Brain microvascular endothelial cell (primary cell): Measurements from ENCODE around the gene VASN.
"Not testable (repeated sequence)": the region's sequence is repeated elsewhere in the genome, so short reads cannot be mapped to it uniquely, and the experiment has no call there.

Experiments used
- DNase-seq: peaks from one replicate; pipeline ENCODE4 v3.0.0-alpha.2; 2020
- H3K27ac ChIP-seq: fragments of 250-450 bp; sonication (Bioruptor Pico); 2 replicates; pipeline ENCODE4 v1.5.1; 2020; ENCODE audit warnings: mild to moderate bottlenecking, moderate library complexity
- H3K27me3 ChIP-seq: fragments of 250-450 bp; sonication (Bioruptor Pico); replicated peaks from 2 replicates; pipeline ENCODE4 v1.5.1; 2020; ENCODE audit warnings: mild to moderate bottlenecking
- H3K36me3 ChIP-seq: fragments of 250-450 bp; sonication (Bioruptor Pico); replicated peaks from 2 replicates; pipeline ENCODE4 v1.5.1; 2020; ENCODE audit warnings: mild to moderate bottlenecking
- H3K4me3 ChIP-seq: 2 replicates; pipeline ENCODE4 v1.5.1; 2011; ENCODE audit warnings: low read depth, mild to moderate bottlenecking, control low read depth, low read length, moderate library complexity
- in situ Hi-C: cut with HindIII; loops from 2 replicates; pipeline ENCODE4 v1.10.0; 2017; ENCODE audit warnings: low sequenced_read_pairs, low pct_ligation_motif_present
- TF ChIP-seq, protein P1 (sequence below): IDR thresholded peaks from 2 replicates; pipeline ENCODE4 v1.5.1; 2011; ENCODE audit warnings: low read depth, mild to moderate bottlenecking, moderate library complexity, low read length, control low read depth, inconsistent platforms; ENCODE audit errors: missing control alignments

The VASN gene

DNA sequence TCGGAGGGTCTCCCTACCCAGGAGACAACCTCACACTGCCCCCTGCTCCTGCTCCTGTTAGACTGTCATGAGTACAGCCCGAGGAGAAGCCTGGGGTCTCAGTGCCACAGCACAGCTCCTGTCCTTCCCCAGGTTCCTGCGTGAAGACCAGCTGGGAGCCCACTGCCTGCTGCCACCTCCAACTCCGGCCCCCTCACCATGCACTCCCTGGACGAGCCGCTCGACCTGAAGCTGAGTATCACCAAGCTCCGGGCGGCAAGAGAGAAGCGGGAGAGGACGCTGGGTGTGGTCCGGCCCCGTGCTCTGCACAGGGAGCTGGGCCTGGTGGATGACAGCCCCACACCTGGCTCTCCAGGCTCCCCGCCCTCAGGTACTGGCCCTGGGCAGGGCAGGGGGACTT lies 39.6 kb upstream of the VASN start:
- no peak overlapping the region for H3K4me3 ChIP-seq
- in situ Hi-C loops, result no loop called here
- H3K27me3 ChIP-seq, result no peaks in the 10 kb centered on the region
- TF ChIP-seq, protein P1, sequence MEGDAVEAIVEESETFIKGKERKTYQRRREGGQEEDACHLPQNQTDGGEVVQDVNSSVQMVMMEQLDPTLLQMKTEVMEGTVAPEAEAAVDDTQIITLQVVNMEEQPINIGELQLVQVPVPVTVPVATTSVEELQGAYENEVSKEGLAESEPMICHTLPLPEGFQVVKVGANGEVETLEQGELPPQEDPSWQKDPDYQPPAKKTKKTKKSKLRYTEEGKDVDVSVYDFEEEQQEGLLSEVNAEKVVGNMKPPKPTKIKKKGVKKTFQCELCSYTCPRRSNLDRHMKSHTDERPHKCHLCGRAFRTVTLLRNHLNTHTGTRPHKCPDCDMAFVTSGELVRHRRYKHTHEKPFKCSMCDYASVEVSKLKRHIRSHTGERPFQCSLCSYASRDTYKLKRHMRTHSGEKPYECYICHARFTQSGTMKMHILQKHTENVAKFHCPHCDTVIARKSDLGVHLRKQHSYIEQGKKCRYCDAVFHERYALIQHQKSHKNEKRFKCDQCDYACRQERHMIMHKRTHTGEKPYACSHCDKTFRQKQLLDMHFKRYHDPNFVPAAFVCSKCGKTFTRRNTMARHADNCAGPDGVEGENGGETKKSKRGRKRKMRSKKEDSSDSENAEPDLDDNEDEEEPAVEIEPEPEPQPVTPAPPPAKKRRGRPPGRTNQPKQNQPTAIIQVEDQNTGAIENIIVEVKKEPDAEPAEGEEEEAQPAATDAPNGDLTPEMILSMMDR, result no peak
- DNase-seq, result no peak
- no peak overlapping the region for H3K27ac ChIP-seq
- peaks cover 9% of the 10 kb centered on the region for H3K36me3 ChIP-seq

DNA sequence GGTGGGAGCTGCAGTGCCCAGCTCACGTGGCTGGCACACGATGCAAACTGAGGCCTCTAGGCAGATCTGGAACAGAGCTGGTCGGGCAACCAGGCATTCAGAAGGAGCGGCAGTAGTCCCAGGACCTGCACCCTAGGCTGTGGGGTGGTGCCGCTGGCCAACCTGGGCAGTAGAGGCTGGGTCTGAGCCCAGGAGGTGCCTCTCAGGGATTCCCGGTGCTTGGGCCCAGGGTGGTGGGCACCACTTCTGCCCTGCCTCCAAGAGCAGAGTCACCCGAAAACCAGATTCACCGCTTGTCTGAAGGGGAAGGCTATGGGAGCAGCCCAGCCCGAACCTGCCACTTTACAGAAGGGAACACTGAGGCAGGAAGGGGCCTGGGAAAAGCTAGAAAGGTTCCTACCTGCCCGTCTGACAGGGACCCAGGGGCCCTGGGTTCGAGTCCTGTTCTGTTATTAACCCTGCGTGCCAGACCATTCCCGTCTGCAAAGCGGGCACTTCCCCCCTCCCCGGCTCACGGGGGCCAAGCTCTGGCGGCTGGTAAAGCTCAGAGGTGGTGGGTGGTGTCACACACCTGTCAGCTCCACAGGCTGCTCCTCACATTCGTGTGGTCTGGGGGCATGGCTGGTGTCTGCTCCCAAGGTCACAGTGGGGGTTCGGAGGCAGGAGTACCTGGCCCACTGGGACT lies 38.9 kb upstream of the VASN start:
- TF ChIP-seq, protein P1, result no peak
- DNase-seq, result no peak
- peaks cover 14% of the 10 kb centered on the region for H3K36me3 ChIP-seq

DNA sequence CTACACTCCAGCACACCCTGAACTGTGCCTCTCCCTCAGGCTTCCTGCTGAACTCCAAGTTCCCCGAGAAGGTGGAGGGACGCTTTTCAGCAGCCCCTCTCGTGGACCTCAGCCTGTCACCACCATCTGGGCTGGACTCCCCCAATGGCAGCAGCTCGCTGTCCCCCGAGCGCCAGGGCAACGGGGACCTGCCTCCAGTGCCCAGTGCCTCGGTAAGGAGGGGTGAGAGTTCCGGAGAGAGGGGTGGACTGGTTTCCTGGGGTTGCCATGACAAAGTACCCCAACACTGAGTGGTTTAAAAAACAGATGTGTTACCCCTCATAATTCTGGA lies 38.4 kb upstream of the VASN start:
- no peaks in the 10 kb centered on the region for H3K27me3 ChIP-seq
- H3K4me3 ChIP-seq, result no peak overlapping the region
- H3K36me3 ChIP-seq, result peaks cover 15% of the 10 kb centered on the region
- DNase-seq, result no peak
- H3K27ac ChIP-seq, result no peak overlapping the region
- in situ Hi-C loops, result no loop called here
- TF ChIP-seq, protein P1, result no peak

More for the DNA sequence above, 38.9 kb upstream of the VASN start:
- Histone ChIP-seq H3K27ac (no peak overlapping the region), H3K4me3 (no peak overlapping the region), H3K27me3 (no peaks in the 10 kb centered on the region)
- in situ Hi-C loops, result no loop called here

DNA sequence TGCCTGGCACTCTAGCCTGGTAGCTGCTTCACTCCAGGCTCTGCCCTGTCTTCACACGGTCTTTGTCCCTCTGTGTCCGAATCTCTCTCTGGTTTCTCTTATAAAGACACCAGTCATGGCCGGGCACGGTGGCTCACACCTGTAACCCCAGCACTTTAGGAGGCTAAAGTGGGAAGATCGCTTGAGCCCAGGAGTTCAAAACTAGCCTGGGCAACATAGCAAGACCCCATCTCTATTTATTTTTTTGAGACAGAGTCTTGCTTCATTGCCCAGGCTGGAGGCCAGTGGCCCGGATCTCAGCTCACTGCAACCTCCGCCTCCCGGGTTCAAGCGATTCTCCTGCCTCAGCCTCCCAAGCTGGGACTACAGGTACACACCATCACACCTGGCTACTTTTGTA lies 37.9 kb upstream of the VASN start:
- H3K27me3 ChIP-seq, in situ Hi-C loops, H3K4me3 ChIP-seq, DNase-seq, H3K27ac ChIP-seq: not testable (repeated sequence)
- H3K36me3 ChIP-seq, result peaks cover 19% of the 10 kb centered on the region

DNA sequence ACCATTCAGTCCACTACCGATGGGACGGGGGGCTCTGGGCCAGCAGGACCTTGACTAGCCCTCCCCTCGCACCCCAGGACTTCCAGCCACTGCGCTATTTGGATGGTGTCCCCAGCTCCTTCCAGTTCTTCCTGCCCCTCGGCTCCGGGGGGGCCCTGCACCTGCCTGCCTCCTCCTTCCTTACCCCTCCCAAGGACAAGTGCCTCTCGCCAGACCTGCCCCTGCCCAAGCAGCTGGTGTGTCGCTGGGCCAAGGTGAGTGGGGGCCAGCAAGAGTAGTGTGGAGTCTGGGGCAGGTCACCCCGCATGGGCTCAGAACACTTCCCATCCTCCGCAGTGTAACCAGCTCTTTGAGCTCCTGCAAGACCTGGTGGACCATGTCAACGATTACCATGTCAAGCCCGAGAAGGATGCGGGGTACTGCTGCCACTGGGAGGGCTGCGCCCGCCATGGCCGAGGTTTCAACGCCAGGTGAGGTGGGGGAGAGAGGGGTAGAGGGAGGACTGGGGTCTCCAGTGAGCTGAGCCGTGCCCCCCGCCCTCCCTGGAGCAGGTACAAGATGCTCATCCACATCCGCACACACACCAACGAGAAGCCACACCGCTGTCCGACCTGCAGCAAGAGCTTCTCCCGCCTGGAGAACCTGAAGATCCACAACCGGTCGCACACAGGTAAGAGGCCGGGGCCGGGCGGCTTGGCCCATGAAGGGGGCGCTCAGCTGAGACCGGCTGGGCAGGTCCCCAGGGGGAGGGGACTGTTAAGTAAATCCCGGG lies 36.7 kb upstream of the VASN start:
- TF ChIP-seq, protein P1, result no peak
- in situ Hi-C loops, result no loop called here
- Histone ChIP-seq H3K4me3 (no peak overlapping the region), H3K36me3 (peaks cover 25% of the 10 kb centered on the region), H3K27me3 (no peaks in the 10 kb centered on the region), H3K27ac (no peak overlapping the region)
- DNase-seq, result no peak

DNA sequence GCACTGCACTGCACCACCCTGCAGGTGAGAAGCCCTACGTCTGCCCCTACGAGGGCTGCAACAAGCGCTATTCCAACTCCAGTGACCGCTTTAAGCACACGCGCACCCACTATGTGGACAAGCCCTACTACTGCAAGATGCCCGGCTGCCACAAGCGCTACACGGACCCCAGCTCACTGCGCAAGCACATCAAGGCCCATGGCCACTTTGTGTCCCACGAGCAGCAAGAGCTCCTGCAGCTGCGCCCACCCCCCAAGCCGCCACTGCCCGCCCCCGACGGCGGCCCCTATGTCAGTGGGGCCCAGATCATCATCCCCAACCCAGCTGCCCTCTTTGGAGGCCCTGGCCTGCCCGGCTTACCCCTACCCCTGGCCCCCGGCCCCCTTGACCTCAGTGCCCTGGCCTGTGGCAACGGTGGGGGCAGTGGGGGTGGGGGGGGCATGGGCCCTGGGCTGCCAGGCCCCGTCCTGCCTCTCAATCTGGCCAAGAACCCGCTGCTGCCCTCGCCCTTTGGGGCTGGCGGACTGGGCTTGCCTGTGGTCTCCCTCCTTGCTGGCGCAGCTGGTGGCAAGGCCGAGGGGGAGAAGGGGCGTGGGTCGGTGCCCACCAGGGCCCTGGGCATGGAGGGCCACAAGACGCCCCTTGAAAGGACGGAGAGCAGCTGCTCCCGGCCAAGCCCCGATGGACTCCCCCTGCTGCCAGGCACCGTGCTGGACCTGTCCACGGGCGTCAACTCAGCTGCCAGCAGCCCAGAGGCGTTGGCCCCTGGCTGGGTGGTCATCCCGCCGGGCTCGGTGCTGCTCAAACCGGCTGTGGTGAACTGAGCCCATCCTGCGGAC lies 34.7 kb upstream of the VASN start:
- in situ Hi-C loops, result no loop called here
- no peak for DNase-seq
- H3K4me3 ChIP-seq, result no peak overlapping the region
- no peak overlapping the region for H3K27ac ChIP-seq
- peaks cover 30% of the 10 kb centered on the region for H3K36me3 ChIP-seq
- no peaks in the 10 kb centered on the region for H3K27me3 ChIP-seq
- TF ChIP-seq, protein P1, result no peak
